Subcutaneous adipose tissue (tissue), 4 donors: Measurements from ENCODE around the gene SERTAD2. TPM values are rescaled to one million over a fixed set of nuclear protein-coding genes. Genes with fewer than 3 reads are reported as not detected.

ENCODE experiments used
- total RNA-seq, 4 donors: library from RNA; depleted of rRNA; stranded (reverse); fragments of >200 nt; gene quantifications; one replicate each; pipeline ENCODE4 v1.1.0, GENCODE V29; 2016
- TF ChIP-seq, protein P1 (sequence below): fragments of 450-650 bp; IDR thresholded peaks from one replicate; pipeline ENCODE4 v1.5.1; 2016; ENCODE audit warnings: low read depth, mild to moderate bottlenecking, control low read depth, antibody characterized with exemption, moderate library complexity

SERTAD2 gene
- total RNA-seq, 4 donors from 2014 or later = 17.5 to 25.2 (median 20.0) TPM

- TF ChIP-seq, protein P1, sequence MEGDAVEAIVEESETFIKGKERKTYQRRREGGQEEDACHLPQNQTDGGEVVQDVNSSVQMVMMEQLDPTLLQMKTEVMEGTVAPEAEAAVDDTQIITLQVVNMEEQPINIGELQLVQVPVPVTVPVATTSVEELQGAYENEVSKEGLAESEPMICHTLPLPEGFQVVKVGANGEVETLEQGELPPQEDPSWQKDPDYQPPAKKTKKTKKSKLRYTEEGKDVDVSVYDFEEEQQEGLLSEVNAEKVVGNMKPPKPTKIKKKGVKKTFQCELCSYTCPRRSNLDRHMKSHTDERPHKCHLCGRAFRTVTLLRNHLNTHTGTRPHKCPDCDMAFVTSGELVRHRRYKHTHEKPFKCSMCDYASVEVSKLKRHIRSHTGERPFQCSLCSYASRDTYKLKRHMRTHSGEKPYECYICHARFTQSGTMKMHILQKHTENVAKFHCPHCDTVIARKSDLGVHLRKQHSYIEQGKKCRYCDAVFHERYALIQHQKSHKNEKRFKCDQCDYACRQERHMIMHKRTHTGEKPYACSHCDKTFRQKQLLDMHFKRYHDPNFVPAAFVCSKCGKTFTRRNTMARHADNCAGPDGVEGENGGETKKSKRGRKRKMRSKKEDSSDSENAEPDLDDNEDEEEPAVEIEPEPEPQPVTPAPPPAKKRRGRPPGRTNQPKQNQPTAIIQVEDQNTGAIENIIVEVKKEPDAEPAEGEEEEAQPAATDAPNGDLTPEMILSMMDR = no peak
Measured at GRCh38 chr2:64609227-64609941, 44.3 kb downstream of the SERTAD2 start.

DNA sequence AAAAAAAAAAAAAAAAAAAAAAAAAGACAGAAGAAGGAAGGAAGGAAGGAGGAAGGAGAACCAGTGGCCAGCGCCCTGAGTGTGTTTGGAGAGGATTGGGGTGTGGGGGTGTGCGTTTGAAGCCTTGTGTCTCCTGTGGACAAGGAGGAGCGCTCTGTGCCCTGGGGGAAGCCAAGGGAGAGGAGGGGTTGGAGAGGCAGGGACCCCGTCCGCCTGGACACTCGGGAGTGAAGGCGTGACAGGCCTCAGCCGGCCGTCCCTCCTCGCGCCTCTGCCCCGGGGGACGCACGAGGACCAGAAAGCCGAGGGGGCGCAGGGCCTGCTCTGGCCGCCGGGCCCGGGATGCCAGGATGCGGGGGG is 44.9 kb downstream of the SERTAD2 start:
- TF ChIP-seq, protein P1 = no peak

DNA sequence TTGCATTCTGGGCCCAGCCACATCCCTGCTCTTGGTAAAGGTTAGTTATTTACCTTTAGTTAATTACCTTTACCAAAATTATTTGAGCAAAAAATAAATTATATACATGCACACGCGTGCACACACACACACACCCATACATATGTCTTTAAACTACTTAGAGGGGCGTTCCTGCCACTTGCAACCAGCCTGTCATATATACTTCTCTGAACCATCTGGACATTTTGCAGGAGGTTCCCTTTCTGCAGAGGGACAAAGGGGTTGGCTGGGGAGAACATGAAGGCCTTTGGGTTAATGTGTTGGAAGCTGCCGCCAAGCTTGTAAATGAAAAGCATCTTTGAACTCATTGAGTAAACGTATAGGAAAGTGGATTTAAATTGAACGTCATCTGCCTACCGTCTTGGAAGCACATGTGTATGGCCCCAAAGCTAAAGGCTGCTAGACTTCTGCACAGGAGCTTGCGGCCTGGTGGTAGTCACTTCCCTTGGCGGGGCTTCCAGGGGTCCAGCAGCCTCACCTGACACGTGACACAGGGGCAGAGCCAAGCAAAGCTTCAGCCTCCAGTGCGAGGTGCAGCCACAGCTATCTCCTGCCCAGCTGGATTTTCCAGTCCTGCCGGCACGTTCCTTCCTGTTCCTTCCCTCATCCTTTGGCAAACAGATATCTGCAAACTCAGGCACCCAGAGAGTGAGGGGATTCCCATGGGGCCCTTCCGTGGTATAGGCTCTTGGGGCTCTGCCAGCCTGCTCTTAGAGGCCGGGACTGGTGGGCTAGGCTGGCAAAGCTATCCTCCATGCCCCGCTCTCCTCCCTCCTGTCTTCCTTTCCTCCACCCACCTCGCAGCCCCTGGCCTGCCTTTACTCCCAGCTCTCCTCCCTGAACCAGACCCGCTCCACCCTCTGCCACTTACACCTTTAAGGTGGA is 46.1 kb downstream of the SERTAD2 start:
- TF ChIP-seq, protein P1 = no peak

GRCh38 chr2:64606479-64607363 is 47.0 kb downstream of the SERTAD2 start:
- TF ChIP-seq, protein P1 = no peak

DNA sequence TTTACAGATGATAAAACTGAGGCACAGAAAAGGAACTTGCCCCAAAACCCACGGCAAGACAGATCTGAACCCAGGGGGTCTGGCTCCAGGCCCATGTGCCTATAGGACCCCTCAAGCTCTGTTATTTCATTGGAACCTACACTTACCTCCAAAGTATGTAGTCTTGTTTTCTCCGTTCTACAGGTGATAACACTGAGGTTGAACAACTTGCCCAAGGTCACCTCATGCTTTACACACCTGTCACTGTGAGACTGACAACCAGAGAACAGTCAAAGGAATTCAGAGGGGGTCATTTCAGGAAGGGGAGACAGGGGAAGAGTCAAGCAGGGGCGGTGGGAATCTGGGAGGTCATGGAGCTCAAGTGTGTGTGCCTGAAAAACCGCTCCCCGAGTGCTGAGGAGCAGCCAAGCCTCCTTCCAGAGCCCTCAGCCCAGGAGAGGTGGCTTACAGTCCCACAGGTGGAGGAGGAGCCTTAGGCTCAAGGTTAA is 47.7 kb downstream of the SERTAD2 start:
- TF ChIP-seq, protein P1 = no peak

DNA sequence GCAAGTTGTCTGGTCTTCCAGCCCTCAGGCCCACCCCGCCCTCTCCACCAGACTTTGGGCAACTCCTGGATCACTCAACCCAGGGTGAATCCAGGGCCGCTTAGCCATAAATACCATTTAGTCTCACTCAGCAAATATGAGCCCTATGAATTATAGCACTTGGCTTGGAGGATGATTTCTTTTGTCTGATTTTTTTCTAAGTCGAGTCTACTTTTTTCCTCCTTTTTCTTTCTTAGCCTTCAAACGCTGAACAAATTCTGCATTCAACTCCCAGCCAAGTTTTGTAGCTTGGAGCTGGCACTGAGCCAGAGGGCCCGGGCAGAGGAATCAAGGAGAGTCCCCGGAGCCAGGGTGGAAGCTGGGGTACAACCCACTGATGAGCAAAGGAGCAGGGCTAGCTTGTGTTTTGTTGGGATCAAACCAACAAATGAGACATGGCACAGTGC is 48.7 kb downstream of the SERTAD2 start:
- TF ChIP-seq, protein P1 = no peak
